ENCODE results near the gene SLC25A21. TPM values are rescaled to one million over a fixed set of nuclear protein-coding genes. Genes with fewer than 3 reads are reported as not detected.

Gene SLC25A21
- total RNA-seq, 1 donor from 2014 or later, result 6.4 TPM

DNA sequence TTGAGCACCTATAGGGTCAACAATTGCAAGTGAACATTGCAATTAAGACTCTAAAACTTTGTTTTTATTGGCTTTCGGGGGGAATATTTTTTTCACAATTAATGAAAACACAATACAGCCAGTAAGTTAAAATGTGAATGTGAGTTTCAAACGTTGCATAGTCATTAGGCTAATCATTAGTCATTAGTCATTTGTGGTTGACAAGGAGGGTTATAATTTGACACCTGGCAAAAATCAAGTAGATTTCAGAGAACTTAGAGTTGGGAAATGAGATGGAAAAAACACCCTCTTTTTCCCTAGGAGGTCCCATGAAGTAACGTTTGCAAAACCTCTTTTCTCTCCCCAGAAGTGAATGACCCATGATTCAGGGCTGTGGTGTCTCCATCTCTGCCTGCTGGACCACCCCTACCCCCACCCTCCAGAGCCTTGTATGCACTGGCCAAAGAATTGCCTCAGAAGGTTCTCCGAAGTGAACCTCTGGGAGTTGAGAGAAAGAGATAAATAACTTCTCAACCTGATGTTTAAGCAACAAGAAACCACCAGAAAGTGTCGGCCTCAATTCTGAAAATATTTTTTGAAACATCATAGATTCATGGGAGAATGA, 314.5 kb downstream of the SLC25A21 start:
- Histone ChIP-seq H4K20me1 (ENCODE audit: low read depth) (no peaks in the 10 kb centered on the region), H3K4me1 (peaks cover 26% of the 10 kb centered on the region), H3F3A (ENCODE audit: low read depth) (no peaks in the 10 kb centered on the region), H3K4me2 (no peak overlapping the region), H3K27ac (no peak overlapping the region), H3K79me2 (ENCODE audit: low read depth) (no peaks in the 10 kb centered on the region), H3K27me3 (no peaks in the 10 kb centered on the region), H3K9ac (no peak overlapping the region), H3K9me3 (ENCODE audit: low read depth) (no peaks in the 10 kb centered on the region), H3K36me3 (no peaks in the 10 kb centered on the region), H3K4me3 (no peak overlapping the region), H2AFZ (replicated peaks) (no peak overlapping the region)
- H3K27me3 Mint-ChIP-seq (ENCODE audit: insufficient read depth, low read depth), result peaks cover 2% of the 10 kb centered on the region
- TF ChIP-seq EZH2phosphoT487 (IDR thresholded peaks at IDR 0.05), result no peak
- TF ChIP-seq, protein P1, sequence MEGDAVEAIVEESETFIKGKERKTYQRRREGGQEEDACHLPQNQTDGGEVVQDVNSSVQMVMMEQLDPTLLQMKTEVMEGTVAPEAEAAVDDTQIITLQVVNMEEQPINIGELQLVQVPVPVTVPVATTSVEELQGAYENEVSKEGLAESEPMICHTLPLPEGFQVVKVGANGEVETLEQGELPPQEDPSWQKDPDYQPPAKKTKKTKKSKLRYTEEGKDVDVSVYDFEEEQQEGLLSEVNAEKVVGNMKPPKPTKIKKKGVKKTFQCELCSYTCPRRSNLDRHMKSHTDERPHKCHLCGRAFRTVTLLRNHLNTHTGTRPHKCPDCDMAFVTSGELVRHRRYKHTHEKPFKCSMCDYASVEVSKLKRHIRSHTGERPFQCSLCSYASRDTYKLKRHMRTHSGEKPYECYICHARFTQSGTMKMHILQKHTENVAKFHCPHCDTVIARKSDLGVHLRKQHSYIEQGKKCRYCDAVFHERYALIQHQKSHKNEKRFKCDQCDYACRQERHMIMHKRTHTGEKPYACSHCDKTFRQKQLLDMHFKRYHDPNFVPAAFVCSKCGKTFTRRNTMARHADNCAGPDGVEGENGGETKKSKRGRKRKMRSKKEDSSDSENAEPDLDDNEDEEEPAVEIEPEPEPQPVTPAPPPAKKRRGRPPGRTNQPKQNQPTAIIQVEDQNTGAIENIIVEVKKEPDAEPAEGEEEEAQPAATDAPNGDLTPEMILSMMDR (IDR thresholded peaks at IDR 0.05), result no peak
- TF ChIP-seq EZH2 (IDR thresholded peaks at IDR 0.05), result no peak
- no peak overlapping the region for H3K4me3 Mint-ChIP-seq
- no peak overlapping the region for H3K27ac Mint-ChIP-seq
- no peak for DNase-seq (ENCODE audit: low spot score)
- H3K9me3 Mint-ChIP-seq, result no peaks in the 10 kb centered on the region
- H3K36me3 Mint-ChIP-seq, result no peaks in the 10 kb centered on the region
- no peaks in the 10 kb centered on the region for H3K4me1 Mint-ChIP-seq

DNA sequence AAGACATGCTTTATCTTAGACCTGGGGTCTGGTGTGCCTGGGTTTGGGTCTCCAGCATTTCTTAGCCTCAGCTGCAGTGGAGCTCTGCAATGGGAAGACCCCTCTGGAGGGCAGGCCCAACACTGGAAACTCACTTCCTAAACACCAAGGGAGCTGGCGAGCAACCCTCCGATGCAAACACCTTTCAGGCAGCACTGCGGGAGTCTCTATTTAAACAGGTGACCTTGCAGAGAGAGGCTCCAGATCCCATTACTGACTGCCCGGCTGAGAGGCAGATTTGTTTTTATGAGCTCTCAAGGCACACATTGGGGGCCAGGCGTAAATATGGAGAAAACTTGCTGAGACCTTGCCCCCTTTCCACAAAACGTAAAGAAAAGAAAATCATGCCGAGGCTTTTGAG, 315.3 kb downstream of the SLC25A21 start:
- Histone ChIP-seq H3K27ac (no peak overlapping the region), H3K4me1 (peaks cover 26% of the 10 kb centered on the region), H3K27me3 (no peaks in the 10 kb centered on the region), H4K20me1 (ENCODE audit: low read depth) (no peaks in the 10 kb centered on the region), H3K9ac (no peak overlapping the region), H3K4me3 (no peak overlapping the region), H3K9me3 (ENCODE audit: low read depth) (no peaks in the 10 kb centered on the region), H3K36me3 (no peaks in the 10 kb centered on the region), H3K4me2 (peak overlapping the region; percentile 12), H2AFZ (replicated peaks) (no peak overlapping the region), H3F3A (ENCODE audit: low read depth) (no peaks in the 10 kb centered on the region), H3K79me2 (ENCODE audit: low read depth) (no peaks in the 10 kb centered on the region)
- Mint-ChIP-seq H3K36me3 (no peaks in the 10 kb centered on the region), H3K27ac (no peak overlapping the region), H3K27me3 (ENCODE audit: insufficient read depth, low read depth) (peaks cover 2% of the 10 kb centered on the region), H3K4me3 (no peak overlapping the region), H3K9me3 (no peaks in the 10 kb centered on the region), H3K4me1 (no peaks in the 10 kb centered on the region)
- TF ChIP-seq EZH2 (IDR thresholded peaks at IDR 0.05), result no peak
- no peak for TF ChIP-seq EZH2phosphoT487 (IDR thresholded peaks at IDR 0.05)
- TF ChIP-seq, protein P1 (IDR thresholded peaks at IDR 0.05), result no peak
- DNase-seq (ENCODE audit: low spot score), result peak; percentile 7

DNA sequence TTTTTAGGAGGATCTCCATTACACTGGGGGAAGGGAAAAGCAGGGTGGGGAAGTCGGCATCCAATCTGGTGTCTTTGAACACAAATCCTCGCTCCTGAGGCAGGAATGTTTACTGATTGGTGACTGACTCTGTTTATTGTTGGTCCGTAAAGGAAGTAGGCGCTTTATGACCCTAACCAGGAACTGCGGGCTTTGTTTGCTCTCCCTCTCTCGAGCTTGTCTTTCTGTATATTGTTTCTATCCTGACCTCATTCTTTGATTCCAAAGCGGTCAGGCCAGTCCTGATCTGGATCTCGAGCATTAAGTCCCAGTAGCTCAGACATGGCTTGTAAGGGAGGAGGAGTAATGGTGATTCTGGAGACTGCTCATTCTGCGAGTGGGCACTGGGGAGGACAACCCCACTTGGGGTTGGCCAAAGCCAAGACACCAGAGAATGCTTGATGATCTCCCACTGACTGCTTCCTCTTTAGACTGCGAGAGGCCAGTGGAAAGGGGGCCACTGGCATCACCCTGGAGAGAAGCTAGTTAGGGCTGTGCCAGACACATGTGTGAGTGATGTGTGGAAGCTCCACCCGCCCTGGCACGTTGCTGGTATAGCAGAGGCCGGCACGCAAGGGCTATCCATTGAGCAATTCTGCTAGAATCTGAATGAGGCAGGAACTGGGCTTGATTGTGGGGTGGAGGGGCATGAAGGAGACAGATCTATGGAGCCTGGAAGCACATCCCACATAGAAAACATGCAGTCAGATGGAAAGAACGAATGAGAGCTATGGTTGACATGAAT, 316.1 kb downstream of the SLC25A21 start:
- TF ChIP-seq EZH2phosphoT487 (IDR thresholded peaks at IDR 0.05) (no peak), EZH2 (IDR thresholded peaks at IDR 0.05) (no peak)
- TF ChIP-seq, protein P1 (IDR thresholded peaks at IDR 0.05), result no peak
- no peak overlapping the region for H3K9ac ChIP-seq
- no peak overlapping the region for H3K4me3 ChIP-seq
- H3K36me3 ChIP-seq, result no peaks in the 10 kb centered on the region
- no peaks in the 10 kb centered on the region for H3K4me1 Mint-ChIP-seq
- H3K79me2 ChIP-seq (ENCODE audit: low read depth), result no peaks in the 10 kb centered on the region
- DNase-seq (ENCODE audit: low spot score), result no peak
- no peaks in the 10 kb centered on the region for H3K9me3 Mint-ChIP-seq
- peaks cover 26% of the 10 kb centered on the region for H3K4me1 ChIP-seq
- H3K27me3 Mint-ChIP-seq (ENCODE audit: insufficient read depth, low read depth), result peaks cover 2% of the 10 kb centered on the region
- no peak overlapping the region for H3K4me3 Mint-ChIP-seq
- no peak overlapping the region for H3K27ac ChIP-seq
- no peaks in the 10 kb centered on the region for H3K9me3 ChIP-seq (ENCODE audit: low read depth)
- no peaks in the 10 kb centered on the region for H3K27me3 ChIP-seq
- H4K20me1 ChIP-seq (ENCODE audit: low read depth), result no peaks in the 10 kb centered on the region
- H3K4me2 ChIP-seq, result no peak overlapping the region
- peak overlapping the region; percentile 60 for H3K27ac Mint-ChIP-seq
- H3F3A ChIP-seq (ENCODE audit: low read depth), result no peaks in the 10 kb centered on the region
- no peaks in the 10 kb centered on the region for H3K36me3 Mint-ChIP-seq
- H2AFZ ChIP-seq (replicated peaks), result no peak overlapping the region
